GM21515 (cell line): ENCODE results near the gene KBTBD13.

Experiments used
- ATAC-seq: cut with Tn5 transposase; IDR thresholded peaks from one replicate; pipeline ENCODE4 v1.9.1; 2021; ENCODE audit not compliant: unreplicated experiment

Gene KBTBD13

DNA sequence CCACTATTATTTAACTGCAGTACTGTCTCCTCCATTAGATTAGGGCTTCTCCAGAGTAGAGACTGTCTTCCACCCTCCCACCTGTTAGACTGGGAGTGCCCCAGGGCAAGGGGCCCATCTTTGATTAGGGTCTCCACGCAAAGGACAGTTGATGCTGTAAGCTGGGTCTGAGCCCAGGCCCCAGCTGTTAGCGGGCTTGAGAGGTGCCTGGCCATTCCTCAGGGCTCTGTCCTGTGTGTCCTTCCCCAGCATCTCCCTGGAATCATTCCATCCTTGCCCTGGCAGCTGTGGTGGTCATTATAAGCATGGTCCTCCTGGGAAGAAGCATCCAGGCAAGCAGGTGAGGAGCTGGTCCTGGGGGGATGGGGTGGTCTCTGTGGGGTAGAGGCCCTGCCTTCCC lies 25.3 kb upstream of the KBTBD13 start:
- ATAC-seq: no peak

DNA sequence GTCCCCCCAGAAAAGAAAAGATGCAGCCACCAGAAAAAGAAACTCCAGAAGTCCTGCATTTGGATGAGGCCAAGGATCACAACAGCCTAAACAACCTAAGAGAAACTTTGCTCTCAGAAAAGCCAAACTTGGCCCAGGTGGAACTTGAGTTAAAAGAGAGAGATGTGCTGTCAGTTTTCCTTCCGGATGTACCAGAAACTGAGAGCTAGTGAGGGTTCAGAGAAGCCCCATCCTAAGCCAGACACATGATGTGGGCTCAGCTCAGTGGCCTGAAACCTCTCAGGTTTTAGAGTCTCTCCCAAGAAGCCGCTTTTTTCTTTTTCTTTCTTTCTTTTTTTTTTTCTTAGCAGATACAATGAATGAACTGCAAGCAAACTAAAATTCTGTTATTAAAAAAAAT lies 23.6 kb upstream of the KBTBD13 start:
- ATAC-seq: no peak

DNA sequence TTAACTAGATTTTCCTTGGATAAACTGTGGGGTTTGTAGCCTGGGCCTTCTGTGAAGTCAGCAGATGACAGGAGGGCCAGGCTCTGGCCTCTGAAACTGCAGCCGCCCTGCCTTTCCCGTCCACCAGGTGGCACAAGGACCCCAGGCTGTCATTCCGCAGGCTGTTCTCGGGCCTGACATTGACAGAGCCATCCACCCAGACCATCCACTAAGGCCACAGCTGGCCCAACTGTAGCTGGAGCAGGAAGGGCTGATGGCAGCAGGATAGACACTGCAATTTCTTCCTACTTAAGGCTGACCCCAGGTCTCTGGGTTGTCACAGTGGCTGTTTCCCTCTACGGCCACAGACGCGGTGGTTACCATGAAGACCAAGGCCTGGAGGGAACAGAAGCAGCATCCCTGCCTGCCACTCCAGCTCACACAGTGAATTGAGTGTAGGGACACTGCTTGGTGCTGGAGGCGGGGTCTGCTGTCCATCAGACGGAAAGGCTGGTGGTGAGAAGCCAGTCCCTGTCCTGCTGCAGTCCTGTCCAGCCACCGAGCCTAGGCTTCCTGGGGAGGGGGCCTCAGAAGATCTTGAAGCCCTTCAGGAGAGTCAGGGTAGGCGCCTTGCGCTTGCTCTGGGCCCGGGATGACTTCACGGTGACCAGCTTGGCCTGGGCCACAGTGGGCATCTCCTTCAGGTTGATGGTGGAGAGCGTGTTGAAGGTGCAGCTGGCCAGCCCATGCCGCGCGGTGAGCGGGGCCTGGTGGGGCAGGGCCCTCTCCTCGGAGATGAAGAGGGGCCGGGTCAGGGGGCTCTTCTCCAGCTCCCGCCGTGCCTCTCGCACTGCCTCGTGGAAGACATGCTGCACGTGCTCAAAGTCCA lies 22.0 kb upstream of the KBTBD13 start:
- no peak for ATAC-seq

DNA sequence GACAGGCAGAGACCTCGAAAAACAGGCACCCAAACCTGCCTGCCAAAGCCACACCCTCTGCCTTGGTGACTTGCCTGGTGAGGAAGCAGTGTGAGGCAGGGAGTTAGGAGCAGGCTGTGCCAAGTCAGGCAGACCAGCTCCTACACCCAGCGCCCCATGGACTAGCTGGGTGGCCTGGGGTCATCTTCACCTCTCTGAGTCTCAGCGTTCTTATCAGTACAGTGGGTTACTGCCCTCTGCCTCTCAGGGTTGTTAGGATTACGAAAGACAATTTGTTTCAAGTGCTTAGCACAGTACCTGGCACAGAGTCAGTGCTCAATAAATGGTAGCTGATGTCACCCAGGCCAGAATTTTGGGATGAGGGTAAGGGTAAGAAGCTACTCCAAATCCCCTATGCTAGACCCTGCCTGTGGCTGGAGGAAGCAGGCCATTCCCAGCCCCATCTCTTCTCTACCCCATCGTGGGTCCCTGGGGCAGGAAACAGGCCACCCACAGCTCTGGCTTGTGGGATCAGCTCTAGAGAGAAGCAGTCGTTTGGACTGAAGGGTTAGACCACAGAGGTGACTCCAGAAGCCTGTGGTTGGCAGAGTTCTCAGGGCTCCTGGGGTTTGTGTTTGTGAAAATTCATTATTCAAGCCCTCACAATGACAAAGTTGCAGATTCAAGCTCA lies 21.2 kb upstream of the KBTBD13 start:
- ATAC-seq: no peak

DNA sequence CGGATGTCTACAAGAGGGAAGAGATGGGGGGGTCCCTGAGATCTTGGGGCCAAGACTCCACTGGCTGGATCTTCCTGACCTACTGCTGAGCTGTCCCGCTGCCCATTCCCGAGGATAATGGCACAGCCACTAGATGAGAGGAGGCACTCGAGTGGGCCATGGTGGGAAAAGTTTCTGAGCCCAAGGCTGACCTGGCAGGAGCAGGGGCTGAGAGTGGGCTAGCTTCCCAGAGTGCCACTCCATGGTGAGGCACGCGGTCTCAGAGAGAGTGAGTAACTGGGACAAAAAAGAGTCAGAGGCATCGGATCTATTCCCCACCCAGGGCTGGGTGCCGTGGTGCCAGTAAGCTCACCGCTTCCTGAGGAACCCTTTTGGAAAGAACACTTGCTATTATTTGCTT lies 20.4 kb upstream of the KBTBD13 start:
- no peak for ATAC-seq

DNA sequence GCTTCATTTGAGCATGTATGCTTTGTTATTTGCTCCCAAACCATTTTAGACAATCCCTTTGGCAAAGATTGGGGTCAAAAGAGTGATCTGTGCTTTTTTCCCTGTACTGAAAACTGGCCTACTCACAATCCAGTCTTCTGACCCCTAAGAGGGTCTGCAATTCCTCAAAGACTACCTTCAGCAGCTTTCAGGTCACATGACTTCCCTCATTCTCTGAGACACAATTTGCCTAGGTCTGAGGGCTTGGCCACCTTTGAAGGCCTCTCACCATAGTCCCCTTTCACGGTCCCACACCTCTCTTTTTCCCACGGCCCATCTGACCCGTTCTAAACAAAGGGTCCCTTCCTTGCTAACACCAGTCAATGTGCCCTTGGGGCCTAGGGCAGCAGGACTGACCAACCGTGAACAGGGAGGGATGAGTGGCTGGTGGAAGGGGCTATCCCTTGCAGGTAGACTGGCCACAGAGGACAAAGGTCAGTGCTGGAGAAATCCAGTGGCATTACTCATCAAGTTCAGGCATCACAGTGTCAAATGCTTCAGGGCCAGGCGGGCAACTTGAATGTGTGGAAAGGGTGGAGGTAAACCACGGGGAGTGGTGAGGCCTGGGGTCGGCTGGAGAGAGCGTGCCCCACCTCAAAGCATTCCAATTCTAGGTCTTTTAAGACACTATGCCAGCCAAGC lies 19.5 kb upstream of the KBTBD13 start:
- ATAC-seq: no peak

DNA sequence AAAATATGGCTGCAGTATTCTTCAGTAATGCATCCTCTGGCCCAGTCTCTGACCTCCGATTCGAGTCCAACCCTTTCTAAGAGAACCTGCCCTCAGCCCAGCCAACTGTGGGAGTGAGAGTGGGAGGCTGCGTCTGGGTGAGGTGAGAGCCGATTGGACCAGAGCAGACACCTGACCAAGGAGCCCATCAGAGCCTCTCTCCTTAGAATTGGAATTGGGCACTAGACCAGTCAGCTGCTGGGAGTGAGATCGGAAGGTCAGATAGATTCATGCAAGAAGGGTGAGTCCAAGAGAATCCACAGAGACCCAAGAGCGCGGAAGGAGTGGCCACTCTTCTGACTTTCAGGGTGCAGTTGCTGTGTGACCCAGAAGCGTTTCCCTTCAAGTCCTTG lies 19.0 kb upstream of the KBTBD13 start:
- ATAC-seq: no peak

DNA sequence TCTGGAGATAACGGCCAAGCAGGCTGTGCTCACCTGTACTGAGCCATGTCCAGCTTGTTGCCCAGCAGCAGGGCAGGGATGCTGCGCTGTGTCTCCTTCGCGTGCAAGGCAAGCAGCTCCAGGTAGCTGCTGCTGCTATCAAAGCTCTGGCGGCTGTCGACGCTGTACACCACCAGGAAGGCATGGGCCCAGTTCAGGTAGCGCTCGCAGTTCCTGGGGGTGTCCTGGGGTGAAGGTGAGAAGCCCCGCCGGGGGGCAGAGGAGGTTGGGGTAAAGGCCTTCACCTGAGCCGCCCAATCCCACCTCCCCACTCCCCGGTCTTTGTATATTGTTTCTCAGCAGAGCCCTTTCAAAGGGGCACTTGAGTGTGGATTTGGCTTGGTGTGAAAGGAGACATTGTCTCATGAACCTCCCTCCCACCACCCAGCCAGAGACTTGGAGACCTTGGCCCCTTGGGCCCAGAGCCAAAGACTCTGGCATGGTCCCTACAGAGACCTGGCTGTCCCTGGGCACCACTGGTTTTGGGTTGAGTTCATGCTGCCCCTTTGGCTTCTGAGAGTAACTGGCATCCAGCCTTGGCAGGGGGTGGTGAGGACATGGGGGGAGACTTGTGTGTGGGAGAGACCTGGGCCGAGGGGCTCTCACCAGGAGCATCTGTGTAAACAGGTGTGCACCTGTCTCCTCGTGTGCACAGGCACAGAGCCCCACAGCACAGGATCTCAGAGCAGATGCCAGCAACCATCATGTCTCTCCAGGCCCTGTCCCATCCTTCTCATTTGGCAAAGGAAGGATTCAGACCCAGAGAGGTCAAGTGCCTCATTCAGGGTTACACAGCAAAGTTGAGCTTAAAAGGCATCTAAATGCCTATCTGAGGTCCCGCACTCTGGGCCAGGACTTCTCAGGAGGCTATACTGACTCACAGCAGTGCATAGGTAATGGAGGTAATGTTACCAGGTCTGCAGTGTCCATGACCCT lies 17.9 kb upstream of the KBTBD13 start:
- ATAC-seq: no peak

DNA sequence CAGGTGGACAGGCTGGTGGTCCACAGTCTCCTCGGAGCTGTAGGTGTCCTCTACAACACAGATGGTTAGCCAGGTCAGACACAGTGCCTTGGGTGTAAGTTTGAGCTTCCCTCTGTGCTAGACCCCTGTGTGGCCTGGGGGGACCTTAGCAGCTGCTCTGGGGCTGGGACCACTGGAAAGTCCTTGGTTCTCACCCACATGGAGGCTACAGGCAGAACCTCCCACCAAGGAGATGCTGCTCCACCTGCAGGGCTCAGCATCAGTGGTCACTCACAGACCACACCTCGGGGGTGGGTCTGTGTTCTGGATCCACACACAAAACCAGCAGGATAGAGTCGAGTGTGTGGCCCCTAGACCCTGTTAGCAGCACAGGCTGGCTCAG lies 17.2 kb upstream of the KBTBD13 start:
- no peak for ATAC-seq

DNA sequence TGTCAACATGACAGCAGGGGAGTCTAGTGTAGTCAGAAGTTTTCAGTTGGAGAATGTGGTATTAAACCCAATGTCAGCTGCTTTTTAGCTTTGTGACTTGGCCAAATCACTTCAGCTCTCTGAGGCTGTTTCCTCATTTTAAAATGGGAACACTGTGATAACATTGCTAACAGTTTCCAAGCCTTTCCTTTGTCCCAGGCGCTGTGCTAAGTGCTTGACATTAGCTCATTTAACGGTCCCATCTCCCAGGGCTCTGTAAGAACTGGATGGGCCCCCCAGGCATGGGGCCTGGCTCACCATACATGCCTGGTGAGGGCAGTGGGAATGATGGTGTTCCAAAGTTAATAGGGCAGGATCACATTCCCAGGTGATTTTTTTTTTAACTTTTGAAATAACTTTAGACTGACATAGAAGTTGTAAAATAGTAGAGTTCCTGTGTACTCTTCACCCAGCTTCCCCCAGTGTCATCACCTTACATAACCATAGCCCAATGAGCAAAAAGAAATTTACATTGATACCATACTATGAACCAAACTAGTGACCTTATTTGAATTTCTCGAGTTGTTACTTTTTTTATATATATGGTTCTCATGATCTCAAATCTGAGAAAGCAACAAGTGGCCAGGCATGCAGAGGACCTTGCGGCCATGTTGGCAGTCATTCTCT lies 16.5 kb upstream of the KBTBD13 start:
- no peak for ATAC-seq

DNA sequence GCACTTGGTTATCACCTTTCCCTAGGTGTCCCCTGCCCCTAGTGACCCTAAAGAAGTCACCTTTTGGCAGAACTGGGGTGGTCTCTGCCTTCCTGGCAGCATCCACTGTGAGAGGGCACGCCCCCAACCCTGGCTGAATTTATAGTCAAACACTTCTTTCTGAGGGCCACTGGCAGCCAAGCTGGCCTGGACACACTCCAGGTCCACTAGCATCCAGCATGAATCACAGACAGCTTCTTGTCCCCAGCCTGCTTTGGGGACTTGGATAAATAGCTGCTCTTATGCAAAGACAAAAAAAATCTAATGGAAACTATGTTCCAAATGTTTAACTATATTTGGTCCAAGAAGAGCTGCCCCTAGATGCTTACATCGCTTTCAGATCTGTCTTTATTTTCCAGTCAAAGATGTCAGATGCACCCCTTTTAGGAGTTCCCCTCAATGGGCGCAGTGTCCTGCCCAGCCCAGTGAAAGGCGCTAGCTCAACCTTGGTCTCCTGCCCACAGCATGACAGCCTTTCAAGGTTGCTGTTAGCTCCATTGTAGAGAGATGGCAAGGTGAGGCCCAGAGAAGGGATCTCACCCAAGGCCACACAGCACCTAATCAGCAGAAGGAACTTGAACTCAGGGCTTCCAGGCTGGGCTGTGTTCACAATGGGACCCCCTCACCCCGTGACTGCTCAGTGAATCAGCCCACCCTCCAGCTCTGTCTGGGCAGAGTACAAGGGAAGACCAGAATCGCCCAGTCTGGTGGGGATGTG lies 15.7 kb upstream of the KBTBD13 start:
- ATAC-seq: no peak

DNA sequence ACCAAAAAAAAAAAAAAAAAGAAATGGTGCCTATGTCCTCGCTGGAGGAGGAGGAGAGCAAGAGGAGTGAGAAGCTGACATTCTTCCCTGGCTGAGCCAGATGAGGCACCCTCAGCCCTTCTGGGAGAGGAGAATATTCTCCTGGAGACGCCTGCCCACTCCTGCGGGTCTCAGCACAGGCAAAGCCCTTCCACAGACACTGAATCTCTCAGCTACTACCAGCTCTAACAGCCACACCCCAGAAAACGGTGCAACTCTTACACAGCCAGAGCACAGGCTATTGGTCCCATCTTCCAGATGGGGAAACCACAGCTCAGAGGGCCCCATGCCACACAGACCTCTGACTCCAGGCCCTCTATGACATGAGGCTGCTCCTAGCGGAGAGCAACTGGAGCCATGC lies 14.5 kb upstream of the KBTBD13 start:
- no peak for ATAC-seq

DNA sequence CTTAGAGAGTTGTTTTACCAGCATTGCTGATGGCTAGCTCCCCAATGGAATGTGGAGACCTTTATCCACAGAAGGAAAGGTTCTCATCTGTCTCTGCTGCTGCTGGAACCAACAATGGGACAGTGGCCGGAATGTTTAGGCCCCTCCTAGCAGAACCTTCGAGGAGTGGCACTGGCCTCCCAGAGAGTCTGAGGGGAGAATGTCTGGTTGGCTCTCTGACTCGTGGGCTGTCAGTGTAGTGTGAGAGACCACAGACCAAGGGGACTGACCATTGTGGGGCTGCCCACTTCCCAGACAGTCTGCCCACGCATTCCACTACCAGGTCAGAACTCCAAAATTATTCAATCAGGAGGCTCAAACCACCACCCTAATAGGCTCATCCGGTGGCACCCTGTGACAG lies 13.8 kb upstream of the KBTBD13 start:
- no peak for ATAC-seq

DNA sequence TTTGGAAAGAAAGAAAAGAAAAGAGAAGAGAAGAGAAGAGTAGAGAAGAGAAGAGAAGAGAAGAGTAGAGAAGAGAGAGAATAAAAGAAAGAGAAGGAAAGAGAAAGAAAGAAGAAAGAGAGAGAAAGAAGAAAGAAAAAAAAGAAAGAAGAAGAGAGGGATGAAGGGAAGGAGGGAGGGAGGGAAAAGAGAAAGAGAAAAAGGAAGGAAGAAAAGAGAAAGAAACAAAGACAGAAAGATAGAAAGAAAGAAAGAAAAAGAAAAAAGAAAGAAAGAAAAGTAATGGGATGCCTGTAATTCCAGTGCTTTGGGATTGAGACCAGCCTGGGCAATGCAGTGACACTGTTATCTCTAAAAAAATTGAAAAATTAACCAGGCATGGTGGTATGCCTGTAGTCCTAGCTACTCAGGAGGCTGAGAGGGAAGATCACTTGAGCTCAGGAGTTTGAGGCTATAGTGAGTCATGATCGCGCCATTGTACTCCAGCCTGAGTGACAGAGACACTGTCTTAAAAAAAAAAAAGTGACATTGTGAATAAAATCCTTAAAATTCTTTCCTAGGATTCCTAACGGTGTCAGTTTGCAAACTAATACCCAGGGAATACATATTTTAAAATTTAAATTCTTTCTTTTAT lies 10.4 kb upstream of the KBTBD13 start:
- ATAC-seq: no peak

DNA sequence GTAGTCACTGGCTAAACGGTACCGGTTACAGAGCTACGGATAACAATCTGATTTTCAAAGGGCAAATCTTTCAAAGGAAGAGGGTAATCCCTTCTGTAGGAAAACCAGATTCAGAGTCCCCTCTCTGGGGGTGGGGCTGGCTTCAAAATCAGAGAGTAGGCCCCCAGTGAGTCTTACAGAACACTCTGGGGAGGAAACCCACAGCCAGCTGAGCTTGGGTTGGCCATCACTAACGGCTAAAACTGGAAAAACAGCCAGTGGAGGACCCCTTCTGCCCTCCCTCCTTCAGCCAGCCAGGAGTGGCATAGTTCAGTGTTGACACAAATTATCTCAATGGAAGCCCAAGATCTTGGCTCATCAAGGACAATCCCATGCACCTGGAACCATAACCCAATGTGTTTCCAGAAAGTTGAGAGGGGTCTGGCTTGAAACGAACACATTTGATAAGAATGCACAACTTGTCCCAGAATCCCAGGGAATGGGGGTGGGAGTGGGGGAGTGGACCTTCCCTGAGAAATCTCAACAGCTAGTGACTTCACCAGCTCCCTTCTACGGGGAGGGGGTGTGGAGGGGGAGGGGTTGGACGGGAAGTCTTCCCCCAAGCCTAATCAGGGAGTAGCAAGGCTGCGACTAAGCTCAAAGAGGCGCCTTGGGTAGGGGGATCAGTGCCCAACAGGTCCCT lies 9.8 kb upstream of the KBTBD13 start:
- no peak for ATAC-seq

DNA sequence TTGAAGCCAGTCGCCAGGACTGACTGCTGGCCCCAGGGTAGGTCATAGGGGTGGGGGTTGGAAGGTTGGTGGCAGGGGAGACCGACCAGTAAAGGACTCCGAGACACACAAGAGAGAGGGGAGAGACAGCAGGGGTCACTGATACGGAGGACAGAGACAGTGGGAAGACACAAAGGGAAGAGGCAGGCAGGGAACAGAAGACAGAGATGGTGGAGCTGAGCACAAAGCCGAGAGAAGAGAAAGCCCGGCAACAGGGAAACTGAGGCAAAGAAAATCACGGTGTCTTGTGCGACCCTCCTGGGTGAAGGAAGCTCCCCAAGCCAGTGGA lies 9.3 kb upstream of the KBTBD13 start:
- no peak for ATAC-seq

DNA sequence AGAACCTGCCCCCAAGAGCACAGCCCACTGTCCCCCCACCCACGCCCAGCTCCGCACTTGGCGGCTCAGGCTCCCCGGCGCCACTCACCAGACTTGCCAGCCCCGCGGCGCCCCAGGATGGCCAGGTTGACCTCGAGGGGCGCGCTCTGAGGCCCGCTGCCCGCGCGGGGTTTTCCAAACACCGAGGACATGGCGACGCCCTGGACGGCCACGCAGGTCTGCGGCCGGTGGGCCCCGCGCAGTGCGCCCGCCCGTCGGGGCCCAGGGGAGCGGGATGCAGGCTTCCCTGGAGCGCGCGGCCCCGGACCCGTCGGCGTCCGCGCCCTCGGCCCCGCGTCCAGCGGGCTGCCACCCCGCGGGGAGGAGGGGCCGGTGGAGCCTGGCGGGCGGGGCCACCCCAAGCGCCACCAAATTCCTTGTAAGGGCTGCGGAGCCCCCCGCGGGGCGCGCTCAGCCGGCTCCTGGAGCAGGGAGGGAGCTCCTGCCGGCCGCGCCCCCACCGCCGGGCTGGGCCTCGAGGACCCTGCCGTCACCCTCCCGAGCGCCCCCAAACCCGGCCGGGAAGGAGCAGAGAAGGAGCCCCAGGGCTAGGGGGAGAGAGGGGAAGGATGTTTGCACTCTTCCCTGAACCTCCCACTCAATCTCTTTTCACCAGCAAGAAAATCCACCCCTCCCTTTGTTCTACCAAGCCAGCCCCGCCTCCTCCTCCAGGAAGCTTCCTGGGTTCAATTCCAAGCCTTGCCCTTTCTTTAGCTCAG lies 8.7 kb upstream of the KBTBD13 start, which contains the start of gene RASL12:
Gene RASL12 (minus strand): TSS at position 347 of the 758 bp plus-strand sequence. CDS start 156 bp downstream, at position 191.
- no peak for ATAC-seq

DNA sequence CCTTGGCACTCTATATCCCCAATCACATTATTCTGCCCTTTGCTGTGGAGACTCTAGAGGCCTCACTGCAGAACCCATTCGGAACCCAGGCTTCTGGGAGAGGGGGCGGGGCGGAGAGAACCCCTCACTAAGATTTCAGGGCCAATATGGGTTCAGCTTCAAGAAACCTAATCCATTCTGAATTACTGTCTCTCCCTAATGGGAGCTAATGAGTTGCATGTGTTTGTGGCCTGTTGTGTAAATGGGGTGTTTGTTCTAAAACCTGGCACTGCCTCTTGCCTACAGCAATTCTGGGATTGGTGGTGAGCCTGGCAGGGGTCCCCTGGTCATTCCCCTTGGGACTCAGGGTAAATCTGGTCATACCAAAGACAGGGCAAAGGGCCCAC lies 8.2 kb upstream of the KBTBD13 start:
- ATAC-seq: no peak
